ENCODE results near the gene PARK7.
"Not testable (repeated sequence)": the region's sequence is repeated elsewhere in the genome, so short reads cannot be mapped to it uniquely, and the experiment has no call there.

Gene PARK7

GRCh38 chr1:7948960-7949359 lies 12.6 kb upstream of the PARK7 start:
- no peak for DNase-seq

DNA sequence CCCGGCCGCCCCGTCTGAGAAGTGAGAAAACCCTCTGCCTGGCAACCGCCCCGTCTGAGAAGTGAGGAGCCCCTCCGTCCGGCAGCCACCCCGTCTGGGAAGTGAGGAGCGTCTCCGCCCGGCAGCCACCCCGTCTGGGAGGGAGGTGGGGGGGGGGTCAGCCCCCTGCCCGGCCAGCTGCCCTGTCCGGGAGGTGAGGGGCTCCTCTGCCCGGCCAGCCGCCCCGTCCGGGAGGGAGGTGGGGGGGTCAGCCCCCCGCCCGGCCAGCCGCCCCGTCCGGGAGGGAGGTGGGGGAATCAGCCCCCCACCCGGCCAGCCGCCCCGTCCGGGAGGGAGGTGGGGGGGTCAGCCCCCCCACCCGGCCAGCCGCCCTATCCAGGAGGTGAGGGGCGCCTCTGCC lies 8.7 kb upstream of the PARK7 start:
- not testable (repeated sequence) for DNase-seq

GRCh38 chr1:7953850-7954609 lies 7.5 kb upstream of the PARK7 start:
- DNase-seq: peak; percentile 16

GRCh38 chr1:7954683-7955082 lies 6.8 kb upstream of the PARK7 start:
- no peak for DNase-seq

DNA sequence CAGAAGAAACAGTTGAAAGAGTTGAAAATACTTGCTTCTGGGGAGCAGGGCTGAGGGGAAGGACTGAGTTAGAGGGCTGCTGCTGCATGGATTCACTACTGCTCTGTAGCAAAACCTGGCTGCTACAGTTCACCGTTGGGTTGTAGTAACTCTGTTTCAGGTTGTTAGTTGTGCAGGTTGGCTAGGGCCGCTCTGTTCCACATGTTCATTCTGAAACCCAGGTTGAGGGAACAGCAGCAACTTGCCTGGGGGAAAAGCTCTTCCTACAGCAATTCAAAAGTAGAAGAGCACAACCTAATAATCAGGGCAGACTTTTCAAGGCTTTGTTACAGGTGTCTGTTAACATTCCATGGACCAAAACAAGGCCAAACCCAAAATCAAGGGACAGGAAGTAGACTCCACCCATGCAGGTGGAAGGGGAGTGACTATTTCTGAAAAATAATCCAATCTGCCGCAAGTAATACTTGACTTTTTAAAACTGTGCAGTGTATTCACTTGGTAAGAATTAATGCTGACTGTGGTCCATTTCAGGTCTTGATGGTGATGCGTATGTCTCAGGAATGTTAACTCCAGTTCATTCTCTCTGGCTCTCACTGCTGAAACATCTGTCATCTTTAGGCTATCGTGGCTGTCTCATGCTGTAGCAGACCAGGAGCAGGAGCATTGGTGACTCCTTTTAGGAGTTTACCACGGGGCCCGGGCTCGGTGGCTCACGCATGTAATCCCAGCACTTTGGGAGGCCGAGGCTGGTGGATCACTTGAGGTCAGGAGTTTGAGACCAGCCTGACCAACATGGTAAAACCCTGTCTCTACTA lies 5.1 kb upstream of the PARK7 start:
- DNase-seq: no peak

GRCh38 chr1:7960165-7960564 lies 1.3 kb upstream of the PARK7 start:
- no peak for DNase-seq

DNA sequence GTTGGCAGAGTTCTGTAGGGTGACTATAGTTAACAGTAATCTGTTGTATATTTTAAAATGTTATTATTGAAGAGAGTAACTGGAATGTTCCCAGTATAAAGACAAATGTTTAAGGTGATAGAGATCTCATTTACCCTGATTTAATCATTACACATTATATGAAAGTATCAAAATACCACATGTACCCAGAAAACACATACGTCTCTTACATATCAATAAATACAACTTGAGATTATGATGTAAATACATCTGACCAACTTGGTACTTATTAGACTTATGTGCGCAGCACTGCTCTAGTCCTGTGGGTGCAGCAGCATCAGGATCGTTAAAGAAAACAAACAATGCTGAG lies 670 bp upstream of the PARK7 start:
- no peak for DNase-seq

GRCh38 chr1:7962014-7962335 lies 464 bp downstream of the PARK7 start:
- no peak for DNase-seq

- DNase-seq: no peak
Observed at GRCh38 chr1:7962636-7963377, 1.3 kb downstream of the PARK7 start.

DNA sequence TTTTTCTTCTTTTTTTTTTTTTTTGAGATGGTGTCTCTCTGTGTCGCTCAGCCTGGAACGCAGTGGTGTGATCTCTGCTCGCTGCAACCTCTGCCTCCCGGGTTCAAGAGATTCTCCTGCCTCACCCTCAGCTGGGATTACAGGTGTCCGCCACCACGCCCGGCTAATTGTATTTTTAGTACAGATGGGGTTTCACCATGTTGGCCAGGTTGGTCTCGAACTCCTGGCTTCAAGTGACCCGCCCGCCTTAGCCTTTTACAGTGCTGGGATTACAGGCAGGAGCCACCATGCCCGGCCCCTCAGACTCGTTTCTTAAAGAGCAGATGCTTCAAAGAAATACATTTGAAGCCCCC lies 1.8 kb downstream of the PARK7 start:
- not testable (repeated sequence) for DNase-seq

DNA sequence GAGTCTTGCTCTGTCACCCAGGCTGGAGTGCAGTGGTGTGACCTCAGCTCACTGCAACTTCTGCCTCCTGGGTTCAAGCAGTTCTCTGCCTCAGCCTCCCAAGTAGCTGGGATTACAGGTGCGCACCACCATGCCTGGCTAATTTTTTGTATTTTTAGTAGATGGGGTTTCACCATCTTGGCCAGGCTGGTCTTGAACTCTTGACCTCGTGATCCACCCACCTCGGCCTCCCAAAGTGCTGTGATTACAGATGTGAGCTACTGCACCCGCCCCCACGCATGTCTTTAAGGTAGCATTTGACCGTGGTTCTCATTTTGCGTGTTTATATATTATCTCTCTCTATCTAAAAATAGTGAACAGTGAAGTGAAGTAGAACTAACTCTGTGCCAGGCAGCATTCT lies 2.3 kb downstream of the PARK7 start:
- DNase-seq: not testable (repeated sequence)

GRCh38 chr1:7964476-7964875 lies 3.0 kb downstream of the PARK7 start:
- DNase-seq: no peak

DNA sequence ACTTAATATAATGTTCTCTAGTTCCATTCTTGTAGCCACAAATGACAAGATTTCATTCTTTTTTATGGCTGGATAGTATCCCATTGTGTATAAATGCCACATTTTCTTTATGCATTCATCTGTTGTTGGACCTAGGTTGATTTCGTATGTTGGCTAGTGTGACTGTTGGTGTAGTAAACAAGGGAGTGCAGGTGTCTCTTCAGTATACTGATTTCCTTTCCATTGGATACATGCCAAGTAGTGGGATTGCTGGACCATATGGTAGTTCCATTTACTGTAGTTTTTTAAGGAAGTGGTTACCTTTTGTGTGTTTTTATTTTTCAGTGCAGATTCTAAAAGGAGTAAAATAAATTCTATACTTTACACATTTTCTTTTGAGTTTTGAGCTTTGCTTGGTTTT lies 5.7 kb downstream of the PARK7 start:
- DNase-seq: no peak

DNA sequence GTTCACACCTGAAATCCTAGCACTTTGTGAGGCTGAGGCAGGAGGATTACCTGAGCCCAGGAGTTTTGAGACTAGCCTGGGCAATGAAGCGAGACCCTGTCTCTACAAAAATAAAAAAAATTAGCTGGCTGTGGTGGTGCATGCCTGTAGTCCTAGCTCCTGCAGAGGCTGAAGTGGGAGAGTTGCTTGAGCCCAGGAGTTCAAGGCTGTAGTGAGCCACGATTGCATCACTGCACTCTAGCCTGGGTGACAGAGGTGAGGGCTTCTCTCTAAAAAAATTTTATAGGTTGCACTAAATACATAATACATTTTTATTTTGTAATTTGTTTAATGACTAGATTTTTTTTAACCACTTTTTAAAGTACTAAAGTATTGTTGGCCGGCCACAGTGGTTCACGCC lies 6.1 kb downstream of the PARK7 start:
- no peak for DNase-seq

DNA sequence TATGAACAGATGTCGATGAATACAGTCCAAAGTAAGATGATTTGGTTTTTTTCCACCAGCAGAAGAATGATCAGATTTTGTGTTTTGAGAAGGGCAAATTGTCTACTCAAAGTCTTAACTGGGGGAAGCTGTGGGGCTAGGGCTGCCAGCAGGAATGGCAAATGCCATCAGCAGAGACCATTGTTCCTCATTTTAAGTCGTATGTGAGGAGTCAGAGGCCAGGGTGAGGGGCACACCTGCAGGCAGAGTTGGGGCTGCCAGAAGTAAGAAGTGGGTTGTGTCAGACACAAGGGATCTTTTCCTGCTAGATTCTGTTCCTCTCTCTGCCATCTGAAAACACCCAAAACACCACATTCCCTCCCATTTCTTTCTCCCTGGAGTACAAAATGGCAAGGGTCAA lies 8.7 kb downstream of the PARK7 start:
- no peak for DNase-seq

GRCh38 chr1:7971024-7971423 lies 9.5 kb downstream of the PARK7 start:
- DNase-seq: no peak

- no peak for DNase-seq
Observed at GRCh38 chr1:7972285-7972684, 10.8 kb downstream of the PARK7 start.

- no peak for DNase-seq
Observed at GRCh38 chr1:7973086-7973485, 11.6 kb downstream of the PARK7 start.

- no peak for DNase-seq
Observed at GRCh38 chr1:7975212-7975865, 13.8 kb downstream of the PARK7 start.

- DNase-seq: no peak
Observed at GRCh38 chr1:7980984-7981383, 19.5 kb downstream of the PARK7 start.

DNA sequence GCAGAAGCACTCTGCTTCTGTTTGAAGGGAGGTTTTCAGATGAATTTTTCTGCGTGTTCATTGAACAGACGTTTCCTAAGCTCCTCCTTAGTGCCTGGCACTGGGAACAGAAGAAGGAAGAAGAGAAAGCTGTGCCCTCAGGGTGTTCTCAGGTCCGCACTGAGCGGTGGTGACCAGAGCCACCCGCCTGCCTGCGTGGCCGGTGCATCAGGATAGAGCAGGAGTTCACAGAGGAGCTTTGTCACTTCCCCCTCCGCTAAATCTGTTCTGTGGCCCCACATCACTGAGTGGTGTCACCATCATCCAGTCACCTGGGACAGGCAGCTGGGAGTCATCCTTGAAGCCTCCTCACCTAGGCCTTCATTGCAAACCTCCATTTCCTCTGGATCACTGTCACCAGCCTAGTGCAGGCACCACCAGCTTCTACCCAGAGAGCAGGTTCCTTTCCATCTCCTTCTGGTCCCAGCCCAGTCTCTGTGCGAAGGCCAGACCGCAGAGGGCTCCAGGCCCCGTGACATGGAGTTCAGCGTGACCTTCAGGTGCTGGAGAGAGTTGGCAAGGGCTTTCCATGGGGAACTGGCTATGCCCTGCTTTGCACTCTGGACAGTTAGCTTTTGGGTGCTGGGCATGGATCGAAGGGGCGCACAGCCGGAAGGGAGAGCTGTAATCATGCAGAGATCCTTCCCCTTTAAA lies 21.7 kb downstream of the PARK7 start:
- no peak for DNase-seq

DNA sequence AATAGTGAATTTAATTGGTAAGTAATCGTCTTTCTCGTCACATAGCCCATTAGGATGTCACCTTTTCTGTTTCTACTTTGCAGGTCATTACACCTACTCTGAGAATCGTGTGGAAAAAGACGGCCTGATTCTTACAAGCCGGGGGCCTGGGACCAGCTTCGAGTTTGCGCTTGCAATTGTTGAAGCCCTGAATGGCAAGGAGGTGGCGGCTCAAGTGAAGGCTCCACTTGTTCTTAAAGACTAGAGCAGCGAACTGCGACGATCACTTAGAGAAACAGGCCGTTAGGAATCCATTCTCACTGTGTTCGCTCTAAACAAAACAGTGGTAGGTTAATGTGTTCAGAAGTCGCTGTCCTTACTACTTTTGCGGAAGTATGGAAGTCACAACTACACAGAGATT lies 23.3 kb downstream of the PARK7 start:
- peak; percentile 4 for DNase-seq

All from NCI-H187 treated with DMSO at 0.1 percent for 48 hours (cell line).